ENCODE measurements around the gene SND1. TPM values are rescaled to one million over a fixed set of nuclear protein-coding genes. Genes with fewer than 3 reads are reported as not detected.

Gene SND1
- polyA plus RNA-seq, 3 donors: 46.5 to 97.3 (median 79.8) TPM

- Mint-ChIP-seq H3K4me3 (no peak overlapping the region), H3K27ac (no peak overlapping the region)
- WGBS (ENCODE audit: insufficient coverage): no CpG with 5 or more reads among the region's 4 CpGs
These were observed 384.4 kb downstream of the SND1 start for GRCh38 chr7:128036226-128036940.

GRCh38 chr7:128037081-128037480, 385.1 kb downstream of the SND1 start:
- H3K36me3 Mint-ChIP-seq: peaks cover 16 to 27% of the 10 kb centered on the region in 2 donors
- H3K27me3 ChIP-seq (ENCODE audit: control insufficient read depth in 2 of 2, insufficient read depth in 2 of 2, low read length in 2 of 2): peaks cover 5 to 6% of the 10 kb centered on the region in 2 donors
- no peak overlapping the region for H3K27ac ChIP-seq (ENCODE audit: low read depth in 1 of 2, low read length in 2 of 2)
- no peak overlapping the region for H2AFZ ChIP-seq (ENCODE audit: insufficient read depth, low read depth, low read length, poor library complexity, severe bottlenecking)
- peaks cover 4% of the 10 kb centered on the region for H3K79me2 ChIP-seq (ENCODE audit: insufficient read depth, low read length)
- no peaks in the 10 kb centered on the region for H3K9me3 ChIP-seq (replicated peaks in 1 of 2; ENCODE audit: control insufficient read depth in 1 of 2, insufficient read depth in 1 of 2, low read length in 2 of 2)
- no peak overlapping the region for H3K4me3 Mint-ChIP-seq
- DNase-seq: no peak
- peaks cover 3 to 20% of the 10 kb centered on the region in 2 donors for H3K36me3 ChIP-seq (replicated peaks in 1 of 2; ENCODE audit: control insufficient read depth in 1 of 2, insufficient read depth in 2 of 2, low read length in 2 of 2)
- no peak overlapping the region for H3K4me3 ChIP-seq (replicated peaks in 1 of 3; ENCODE audit: low read depth in 2 of 3, low read length in 3 of 3)
- peaks cover 17% of the 10 kb centered on the region for H3K4me1 Mint-ChIP-seq
- no peak overlapping the region for H3K27ac Mint-ChIP-seq
- intact Hi-C loops (cut with micrococcal nuclease): loop anchor here in 1 of 2 donors (10.0 kb wide), 1 partner anchor 178 kb away; no protein-coding TSS in a partner anchor
- no peak overlapping the region for H3K4me2 ChIP-seq (replicated peaks; ENCODE audit: extremely low read depth, low read length, poor library complexity, severe bottlenecking)
- peaks cover 69% of the 10 kb centered on the region for H4K20me1 ChIP-seq (ENCODE audit: insufficient read depth, low read length)
- H3K9me3 Mint-ChIP-seq: no peaks in the 10 kb centered on the region
- no peak for TF ChIP-seq CTCF (IDR thresholded peaks at IDR 0.05)
- 100% methylated on average over 1 of the region's 2 CpGs for WGBS (ENCODE audit: insufficient coverage)
- H3K27me3 Mint-ChIP-seq (ENCODE audit: low read depth in 3 of 3): peaks cover 7 to 13% (median 8%) of the 10 kb centered on the region in 3 donors
- H3K4me1 ChIP-seq (ENCODE audit: control insufficient read depth in 1 of 2, insufficient read depth in 2 of 2, low read length in 2 of 2): peaks cover 12 to 15% of the 10 kb centered on the region in 2 donors
- H3K9ac ChIP-seq (ENCODE audit: insufficient read depth, low read length, poor library complexity, severe bottlenecking): no peak overlapping the region

More at GRCh38 chr7:128036226-128036940, 384.4 kb downstream of the SND1 start:
- no peak for DNase-seq
- no peak for TF ChIP-seq CTCF (IDR thresholded peaks at IDR 0.05)
- Histone ChIP-seq H3K36me3 (replicated peaks in 1 of 2; ENCODE audit: control insufficient read depth in 1 of 2, insufficient read depth in 2 of 2, low read length in 2 of 2) (peaks cover 0 to 13% of the 10 kb centered on the region in 2 donors), H3K4me2 (replicated peaks; ENCODE audit: extremely low read depth, low read length, poor library complexity, severe bottlenecking) (no peak overlapping the region), H3K79me2 (ENCODE audit: insufficient read depth, low read length) (peaks cover 4% of the 10 kb centered on the region), H3K9me3 (replicated peaks in 1 of 2; ENCODE audit: control insufficient read depth in 1 of 2, insufficient read depth in 1 of 2, low read length in 2 of 2) (no peaks in the 10 kb centered on the region), H4K20me1 (ENCODE audit: insufficient read depth, low read length) (peaks cover 62% of the 10 kb centered on the region), H3K4me3 (replicated peaks in 1 of 3; ENCODE audit: low read depth in 2 of 3, low read length in 3 of 3) (no peak overlapping the region), H3K4me1 (ENCODE audit: control insufficient read depth in 1 of 2, insufficient read depth in 2 of 2, low read length in 2 of 2) (peaks cover 12 to 14% of the 10 kb centered on the region in 2 donors), H2AFZ (ENCODE audit: insufficient read depth, low read depth, low read length, poor library complexity, severe bottlenecking) (no peak overlapping the region), H3K9ac (ENCODE audit: insufficient read depth, low read length, poor library complexity, severe bottlenecking) (no peak overlapping the region), H3K27ac (ENCODE audit: low read depth in 1 of 2, low read length in 2 of 2) (no peak overlapping the region), H3K27me3 (ENCODE audit: control insufficient read depth in 2 of 2, insufficient read depth in 2 of 2, low read length in 2 of 2) (peaks cover 5 to 6% of the 10 kb centered on the region in 2 donors)
- Mint-ChIP-seq H3K4me1 (peaks cover 14% of the 10 kb centered on the region), H3K36me3 (peaks cover 12 to 22% of the 10 kb centered on the region in 2 donors), H3K9me3 (no peaks in the 10 kb centered on the region), H3K27me3 (ENCODE audit: low read depth in 3 of 3) (peaks cover 7 to 16% (median 8%) of the 10 kb centered on the region in 3 donors)
- intact Hi-C loops (cut with micrococcal nuclease): loop anchor here in 1 of 2 donors (10.0 kb wide), 1 partner anchor 178 kb away; no protein-coding TSS in a partner anchor

Measured in CD14-positive monocyte (primary cell).